HepG2 (cell line): ENCODE measurements around the gene RECQL5.

Experiments
- HCFC1 ChIP-seq: fragments of 150-350 bp; IDR thresholded peaks from 2 replicates; pipeline ENCODE4 v1.6.1; 2014; ENCODE audit warnings: low read depth, low read length
- POLR2A ChIP-seq, 2 experiments: IDR thresholded peaks; 2 replicates each; pipeline ENCODE4 v1.6.1; 2011; ENCODE audit warnings: low read depth in 2 of 2, low read length in 2 of 2, mild to moderate bottlenecking in 1 of 2, moderate library complexity in 1 of 2; ENCODE audit not compliant: insufficient read depth in 1 of 2
- TMF1 ChIP-seq: sonication (generic); formaldehyde crosslinking; IDR thresholded peaks from 2 replicates; pipeline ENCODE4 v1.8.1; 2022; ENCODE audit warnings: low read depth, missing genetic modification reagents
- ZFX ChIP-seq: sonication (generic); formaldehyde crosslinking; IDR thresholded peaks from 2 replicates; pipeline ENCODE4 v1.4.0; 2020; ENCODE audit warnings: mild to moderate bottlenecking, low read depth, missing genetic modification reagents, moderate library complexity
- ZNF12 ChIP-seq: sonication (generic); formaldehyde crosslinking; IDR thresholded peaks from 2 replicates; pipeline ENCODE4 v1.5.0; 2020; ENCODE audit warnings: missing genetic modification reagents
- ZNF441 ChIP-seq: sonication (generic); formaldehyde crosslinking; IDR thresholded peaks from 2 replicates; pipeline ENCODE4 v1.7.0; 2021; ENCODE audit warnings: missing genetic modification reagents, borderline replicate concordance
- ZNF547 ChIP-seq: sonication (generic); formaldehyde crosslinking; IDR thresholded peaks from 2 replicates; pipeline ENCODE4 v1.5.1; 2020; ENCODE audit warnings: mild to moderate bottlenecking, missing genetic modification reagents

GRCh38 chr17:75645889-75646637 lies 20.9 kb downstream of the RECQL5 start:
- TF ChIP-seq ZNF12 (no peak), TMF1 (CRISPR knock-in tag) (no peak), ZNF441 (CRISPR knock-in tag) (0 out of 2 replicates have a peak, but pooled peaks have one; percentile 11), ZFX (CRISPR knock-in tag) (peak; percentile 96), ZNF547 (CRISPR knock-in tag) (peak; percentile 80), HCFC1 (no peak), POLR2A (IDR thresholded peaks at IDR 0.05; ENCODE audit: insufficient read depth in 1 of 2, low read depth in 2 of 2, low read length in 2 of 2) (peak; percentile 90 to 93)
